Astrocyte (in vitro differentiated cells and primary cell): Measurements from ENCODE around the gene COL5A2.

Experiments
- EZH2 ChIP-seq: IDR thresholded peaks from 2 replicates; pipeline ENCODE4 v1.6.1; 2012; ENCODE audit warnings: mild to moderate bottlenecking, low read length, inconsistent platforms; ENCODE audit not compliant: insufficient read depth
- TF ChIP-seq, protein P1 (sequence below): IDR thresholded peaks from 2 replicates; pipeline ENCODE4 v1.5.1; 2011; ENCODE audit warnings: low read depth, mild to moderate bottlenecking, inconsistent platforms, low read length, moderate library complexity; ENCODE audit not compliant: insufficient read depth

DNA sequence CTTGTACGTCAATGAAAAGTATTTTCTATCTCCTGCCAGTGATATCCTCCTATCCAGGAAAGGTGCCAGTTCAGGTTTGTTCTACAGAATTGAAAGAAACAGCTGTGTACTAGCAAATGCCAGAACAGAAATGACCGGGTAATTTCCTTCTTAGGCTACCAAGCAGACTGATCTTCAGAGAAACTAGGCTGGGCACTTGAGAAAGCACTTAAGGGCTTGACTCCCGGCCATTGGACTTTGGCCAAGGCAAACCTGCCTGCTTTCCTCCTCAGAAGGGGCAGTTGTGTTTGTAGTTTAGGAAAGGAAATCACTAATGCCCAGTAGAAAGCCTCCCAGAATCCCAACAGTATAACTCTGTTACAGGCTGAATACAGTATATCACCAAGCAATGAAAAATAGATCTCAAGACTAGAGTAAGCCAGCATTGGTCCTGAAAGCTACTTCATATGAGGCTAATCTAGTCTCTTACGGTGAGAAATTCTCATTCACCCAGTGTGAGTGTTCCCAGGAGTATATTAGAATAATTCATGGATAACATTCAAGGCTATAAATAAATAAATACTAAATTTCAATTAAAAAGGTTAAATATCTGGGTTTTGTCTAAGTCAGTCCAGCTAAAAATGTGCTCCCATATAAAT is 43.0 kb upstream of the COL5A2 start:
- TF ChIP-seq, protein P1, sequence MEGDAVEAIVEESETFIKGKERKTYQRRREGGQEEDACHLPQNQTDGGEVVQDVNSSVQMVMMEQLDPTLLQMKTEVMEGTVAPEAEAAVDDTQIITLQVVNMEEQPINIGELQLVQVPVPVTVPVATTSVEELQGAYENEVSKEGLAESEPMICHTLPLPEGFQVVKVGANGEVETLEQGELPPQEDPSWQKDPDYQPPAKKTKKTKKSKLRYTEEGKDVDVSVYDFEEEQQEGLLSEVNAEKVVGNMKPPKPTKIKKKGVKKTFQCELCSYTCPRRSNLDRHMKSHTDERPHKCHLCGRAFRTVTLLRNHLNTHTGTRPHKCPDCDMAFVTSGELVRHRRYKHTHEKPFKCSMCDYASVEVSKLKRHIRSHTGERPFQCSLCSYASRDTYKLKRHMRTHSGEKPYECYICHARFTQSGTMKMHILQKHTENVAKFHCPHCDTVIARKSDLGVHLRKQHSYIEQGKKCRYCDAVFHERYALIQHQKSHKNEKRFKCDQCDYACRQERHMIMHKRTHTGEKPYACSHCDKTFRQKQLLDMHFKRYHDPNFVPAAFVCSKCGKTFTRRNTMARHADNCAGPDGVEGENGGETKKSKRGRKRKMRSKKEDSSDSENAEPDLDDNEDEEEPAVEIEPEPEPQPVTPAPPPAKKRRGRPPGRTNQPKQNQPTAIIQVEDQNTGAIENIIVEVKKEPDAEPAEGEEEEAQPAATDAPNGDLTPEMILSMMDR, result no peak
- no peak for TF ChIP-seq EZH2
